ENCODE data around the gene LENG1. TPM values are rescaled to one million over a fixed set of nuclear protein-coding genes. Genes with fewer than 3 reads are reported as not detected.
"Not testable (repeated sequence)": the region's sequence is repeated elsewhere in the genome, so short reads cannot be mapped to it uniquely, and the experiment has no call there.

Gene LENG1
- total RNA-seq, 1 donor from 2014 or later, result 4.2 TPM

DNA sequence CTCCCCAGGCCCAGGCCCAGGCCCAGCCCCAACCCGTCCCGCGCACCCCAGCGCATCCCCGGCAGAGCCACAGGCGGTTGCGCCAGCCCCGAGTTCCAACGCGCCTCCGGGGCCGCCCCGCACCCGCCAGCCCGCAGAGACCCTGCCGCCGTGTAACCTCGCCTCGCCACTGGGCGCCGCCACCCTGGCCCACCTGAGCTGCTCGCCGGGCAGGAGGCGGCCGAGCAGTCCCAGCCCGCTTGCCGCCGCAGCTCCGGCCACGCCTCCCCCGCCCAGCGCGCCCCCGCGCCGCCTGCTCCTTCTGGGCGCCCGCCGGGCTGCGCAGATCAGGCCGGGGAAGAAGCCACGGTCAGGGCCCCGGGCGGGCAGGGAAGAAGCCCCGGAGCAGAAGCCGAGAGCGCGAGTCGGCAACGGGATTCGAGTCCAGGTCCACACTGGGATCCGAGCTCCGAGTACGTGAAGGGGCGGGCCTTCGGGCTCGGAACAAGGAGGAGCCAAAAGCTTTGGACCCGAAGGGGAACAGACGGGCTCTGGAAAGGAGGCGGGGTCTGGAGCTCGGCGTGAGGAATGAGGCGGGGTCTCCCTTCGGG is 29.7 kb upstream of the LENG1 start, which contains the start of gene MBOAT7:
Gene MBOAT7, minus strand, starts transcription at position 436 of the 590 bp plus-strand sequence. CDS start 1,072 bp downstream, outside the sequence.
- DNase-seq, result no peak

GRCh38 chr19:54188215-54188871 is 28.8 kb upstream of the LENG1 start:
- no peak for DNase-seq

- no peak for DNase-seq
Measured at GRCh38 chr19:54186934-54187381, 27.4 kb upstream of the LENG1 start.

DNA sequence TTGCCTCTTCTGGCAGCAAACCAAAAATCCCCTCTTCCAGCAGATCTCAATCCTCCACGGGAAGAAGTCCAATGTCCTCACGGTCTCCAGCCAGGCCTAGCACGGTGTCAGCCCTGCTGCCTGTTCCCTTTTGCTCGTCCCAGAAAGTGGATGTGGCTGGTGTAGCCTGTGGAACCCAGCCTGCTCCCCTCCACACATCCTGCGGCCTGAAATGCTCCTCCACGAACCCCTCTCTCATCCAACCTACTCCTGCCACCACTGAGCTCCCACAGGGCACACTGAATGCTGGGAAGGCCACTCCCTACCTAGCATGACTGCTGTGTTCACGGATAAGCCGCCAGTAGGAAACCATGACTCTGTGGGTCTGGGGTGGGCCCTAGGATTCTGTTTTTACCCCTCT is 26.8 kb upstream of the LENG1 start:
- no peak for DNase-seq

DNA sequence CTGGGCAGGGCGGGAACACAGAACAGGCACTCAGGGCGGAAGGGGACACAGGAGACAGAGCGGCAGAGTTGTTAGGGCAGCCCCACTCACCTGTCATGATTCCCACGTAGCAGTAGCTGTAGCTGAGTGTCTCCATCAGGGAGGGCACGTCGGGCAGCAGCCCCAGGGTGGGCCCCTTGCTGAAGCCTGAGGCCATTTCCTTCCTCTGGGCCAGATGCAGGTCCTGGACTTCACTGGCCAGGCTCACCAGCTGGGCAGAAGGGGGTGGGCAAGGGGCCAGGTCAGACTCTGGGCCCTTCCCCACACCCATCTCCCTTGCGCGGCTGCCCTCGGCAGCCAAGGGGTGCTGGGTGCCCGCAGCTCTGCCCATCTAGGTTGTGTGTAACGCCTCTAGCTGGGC is 23.9 kb upstream of the LENG1 start:
- DNase-seq, result no peak

DNA sequence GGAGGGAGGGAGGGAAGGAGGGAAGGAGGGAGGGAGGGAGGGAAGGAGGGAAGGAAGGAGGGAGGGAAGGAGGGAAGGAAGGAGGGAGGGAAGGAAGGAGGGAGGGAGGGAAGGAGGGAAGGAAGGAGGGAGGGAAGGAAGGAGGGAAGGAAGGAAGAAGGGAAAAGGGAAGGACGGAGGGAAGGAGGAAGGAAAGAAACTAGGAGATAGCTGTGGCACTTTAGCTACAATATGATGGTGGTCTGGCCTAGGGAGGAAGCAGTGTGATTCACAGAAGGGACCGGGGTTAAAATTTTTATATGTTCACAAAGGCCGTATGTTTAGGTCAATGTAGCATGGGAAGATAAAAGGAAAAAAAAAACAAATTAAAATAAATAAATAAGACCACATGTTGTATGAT is 22.4 kb upstream of the LENG1 start:
- not testable (repeated sequence) for DNase-seq

DNA sequence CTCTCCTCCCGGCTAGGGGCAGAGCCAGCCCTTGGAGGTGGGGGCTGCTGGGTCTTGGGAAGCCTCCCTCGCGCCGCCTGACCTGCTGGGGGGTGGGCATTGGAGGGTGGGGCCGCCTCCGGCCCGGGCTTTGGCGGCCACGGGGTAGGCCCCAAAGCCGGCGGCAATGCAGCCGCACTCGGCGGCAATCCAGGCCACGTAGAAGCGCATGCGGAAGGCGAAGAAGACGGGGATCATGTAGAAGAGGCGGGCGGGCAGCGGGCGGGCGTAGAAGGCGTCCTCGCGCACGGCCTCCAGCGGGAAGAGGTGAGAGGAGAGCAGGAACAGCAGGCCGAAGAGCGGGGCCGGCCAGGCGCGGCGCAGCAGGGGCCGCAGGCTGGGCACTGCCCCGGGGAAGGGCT is 21.2 kb upstream of the LENG1 start:
- no peak for DNase-seq

GRCh38 chr19:54179921-54180461 is 20.5 kb upstream of the LENG1 start:
- DNase-seq, result peak; percentile 22

- no peak for DNase-seq
Measured at GRCh38 chr19:54179262-54179852, 19.8 kb upstream of the LENG1 start.

DNA sequence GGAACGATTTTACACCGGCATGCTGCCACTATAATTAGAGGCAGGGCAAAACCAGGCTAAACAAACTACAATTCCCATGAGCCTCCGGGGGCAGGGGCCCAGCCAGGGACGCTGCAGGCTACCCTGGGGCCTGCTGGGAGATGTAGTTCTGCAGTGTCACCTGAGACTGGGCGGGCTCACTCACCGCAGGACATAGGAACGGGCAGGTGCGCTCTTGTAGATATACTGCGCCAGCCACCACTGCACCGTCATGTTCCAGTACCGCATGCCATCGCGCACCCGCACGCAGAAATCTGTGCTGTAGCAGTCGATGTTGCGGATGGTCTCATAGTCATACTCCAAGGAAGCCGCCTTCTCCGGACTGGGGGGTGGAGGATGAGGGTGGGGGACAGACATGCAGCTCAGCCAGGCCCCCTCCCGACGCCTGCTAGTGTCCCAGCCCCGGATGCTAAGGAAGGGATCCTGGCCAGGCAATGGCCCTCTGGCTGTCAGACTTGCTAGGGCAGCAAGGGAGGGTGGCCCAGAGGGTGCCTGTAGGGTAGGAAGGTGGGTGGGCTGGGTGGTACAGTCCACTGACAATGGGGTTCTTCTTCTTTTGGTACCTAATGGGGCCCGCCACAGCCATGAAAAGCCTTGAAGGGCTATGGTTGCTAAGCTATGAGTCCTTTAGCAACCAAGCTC is 19.2 kb upstream of the LENG1 start:
- DNase-seq, result no peak

GRCh38 chr19:54173951-54174834 is 14.7 kb upstream of the LENG1 start:
- DNase-seq, result no peak

DNA sequence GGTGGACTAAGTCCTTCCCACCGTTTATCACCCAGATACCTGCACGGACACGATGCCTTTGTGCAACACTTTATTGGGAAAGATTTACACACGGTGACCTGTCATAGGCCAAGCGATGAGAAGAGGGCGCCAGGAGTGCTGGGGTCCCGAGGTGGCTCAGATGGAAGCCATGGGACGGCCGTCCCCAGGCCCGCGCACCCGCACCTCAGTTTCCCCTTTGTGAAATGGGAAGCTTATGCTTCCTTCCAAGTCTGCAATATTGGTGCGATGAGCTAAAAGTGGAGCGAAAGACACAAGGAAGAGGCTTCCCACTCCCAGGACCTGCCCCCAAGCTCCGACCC is 13.8 kb upstream of the LENG1 start:
- DNase-seq, result no peak

DNA sequence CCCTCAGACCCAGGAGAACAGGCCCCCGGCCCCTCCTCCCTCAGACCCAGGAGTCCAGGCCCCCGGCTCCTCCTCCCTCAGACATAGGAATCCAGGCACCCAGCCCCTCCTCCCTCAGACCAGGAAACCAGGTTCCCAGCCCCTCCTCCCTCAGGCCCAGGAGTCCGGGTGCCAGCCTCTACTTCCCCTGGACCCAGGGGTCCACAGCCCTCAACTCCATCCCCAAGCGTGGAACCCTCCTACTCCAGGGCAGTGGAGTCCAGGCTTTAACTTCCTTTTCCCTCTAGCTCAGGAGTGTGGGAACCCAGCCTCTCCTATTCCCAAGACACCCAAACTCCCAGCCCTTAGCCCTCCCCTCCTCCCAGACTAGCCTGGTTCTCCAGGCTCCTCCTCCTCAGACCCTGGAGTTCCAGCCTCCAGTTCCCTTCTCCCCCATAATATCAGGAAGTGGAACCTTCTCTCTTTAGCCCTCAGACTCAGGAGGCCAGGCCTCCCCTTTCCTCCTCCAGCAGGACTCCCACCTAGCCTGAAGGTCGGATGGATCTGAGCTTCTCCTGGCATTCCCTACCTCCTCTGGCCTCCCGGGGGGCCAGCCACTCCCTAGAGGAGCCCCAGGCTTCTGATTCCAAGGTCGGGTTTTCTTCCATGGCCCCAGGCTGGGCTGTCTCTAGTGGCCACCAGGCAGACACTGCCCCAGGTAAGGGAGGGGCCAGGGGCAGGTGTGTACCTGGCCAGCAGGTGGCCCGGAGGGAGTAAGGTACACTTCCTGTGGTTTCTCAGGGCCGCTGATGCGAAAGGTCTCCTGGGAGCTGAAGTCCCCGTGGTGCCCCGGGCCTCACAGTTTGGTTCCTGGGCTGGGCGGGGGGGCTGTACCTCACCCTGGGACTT is 13.2 kb upstream of the LENG1 start, which contains the start of gene TMC4:
Gene TMC4, minus strand, starts transcription at position 690 of the 888 bp plus-strand sequence. Its CDS starts 43 bp downstream, at position 647.
- no peak for DNase-seq

- not testable (repeated sequence) for DNase-seq
Measured at GRCh38 chr19:54171736-54172431, 12.4 kb upstream of the LENG1 start.

- DNase-seq, result no peak
Measured at GRCh38 chr19:54169149-54169740, 9.7 kb upstream of the LENG1 start.

DNA sequence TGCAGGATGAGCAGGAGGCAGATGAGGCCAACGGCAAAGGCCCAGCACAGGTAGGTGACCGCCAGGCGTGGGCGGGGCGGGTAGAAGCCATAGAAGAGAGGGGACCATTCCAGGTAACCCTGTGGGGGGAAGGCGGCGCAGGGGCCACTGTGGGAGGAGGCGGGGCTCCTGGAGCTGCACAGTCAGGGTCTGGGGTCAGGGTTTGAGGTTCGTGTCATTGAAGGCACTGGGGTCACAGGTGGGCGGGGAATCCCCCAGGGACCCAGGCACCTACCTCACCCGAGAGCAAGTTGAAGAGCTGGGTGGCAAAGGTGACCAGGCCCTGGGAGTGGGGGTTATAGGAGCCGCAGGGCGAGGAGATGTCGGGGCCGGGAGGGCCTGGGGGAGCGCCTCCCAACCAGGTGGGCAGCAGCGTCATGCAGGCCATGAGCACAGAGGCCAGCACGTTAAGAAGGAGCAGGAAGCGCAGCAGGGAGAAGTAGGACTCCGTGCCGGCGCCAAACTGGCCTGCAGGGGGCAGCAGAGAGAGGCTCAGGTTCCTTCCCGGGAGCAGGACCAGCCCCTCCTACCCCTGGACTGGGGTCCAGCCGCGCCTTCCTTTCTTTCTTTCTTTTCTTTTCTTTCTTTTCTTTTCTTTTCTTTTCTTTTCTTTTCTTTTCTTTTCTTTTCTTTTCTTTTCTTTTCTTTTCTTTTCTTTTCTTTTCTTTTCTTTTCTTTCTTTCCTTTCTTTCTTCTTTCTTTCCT is 8.8 kb upstream of the LENG1 start:
- DNase-seq, result peak; percentile 74

DNA sequence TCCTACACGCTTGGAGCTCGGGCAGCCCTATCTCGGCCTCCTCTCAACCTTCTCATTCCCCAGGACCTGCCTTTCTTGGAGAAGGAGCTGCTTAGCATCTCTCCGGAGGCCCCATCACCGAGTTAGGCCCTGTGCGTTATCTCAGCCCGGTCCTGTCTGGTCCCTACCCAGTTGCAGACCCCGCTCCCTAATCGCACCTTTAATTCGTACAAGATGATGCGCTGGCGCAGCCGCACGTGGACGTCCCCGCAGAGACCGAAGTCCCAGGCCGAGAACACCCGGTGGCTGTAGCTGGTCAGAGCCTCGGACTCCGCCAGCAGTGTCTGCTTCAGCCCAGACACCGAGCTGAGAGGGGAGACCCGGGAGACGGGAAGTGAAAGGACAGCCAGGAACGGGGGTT is 5.7 kb upstream of the LENG1 start:
- no peak for DNase-seq

DNA sequence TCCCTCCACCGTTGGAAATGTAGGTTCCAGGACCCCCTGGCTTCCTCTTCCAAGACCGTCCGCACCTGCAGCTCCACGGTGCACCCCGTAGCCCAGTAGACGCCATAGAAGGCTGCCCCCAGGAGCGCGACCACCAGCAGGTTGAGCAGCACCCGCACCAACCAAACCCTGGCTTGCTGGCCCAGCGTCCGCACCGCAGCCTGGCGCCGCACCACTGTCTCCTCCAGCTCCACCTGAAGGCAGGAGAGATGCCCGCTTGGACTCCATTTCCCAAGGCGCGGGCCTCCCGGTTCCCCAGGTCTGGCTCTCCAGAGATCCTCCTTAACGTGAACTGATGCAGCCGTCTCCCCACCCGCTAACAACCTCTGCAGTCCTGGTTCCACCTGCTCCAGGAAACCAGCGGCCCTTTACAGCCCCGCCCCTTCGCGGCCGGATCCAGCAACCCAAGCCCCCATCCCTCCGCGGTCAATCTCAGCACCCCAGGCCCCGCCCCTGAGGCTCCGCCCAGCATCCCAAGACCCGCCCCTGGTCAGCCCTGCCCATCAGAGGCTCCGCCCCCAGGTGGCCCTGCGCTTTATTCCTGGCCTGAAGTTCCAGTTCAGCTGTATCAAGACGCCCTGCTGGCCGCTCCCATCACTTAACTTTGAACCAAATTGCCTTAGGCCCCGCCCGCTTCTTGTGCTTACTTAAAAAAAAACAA is 5.0 kb upstream of the LENG1 start:
- no peak for DNase-seq

Data from occipital lobe (tissue), 2 donors.